Measurements from ENCODE around the gene UBTF. TPM values are rescaled to one million over a fixed set of nuclear protein-coding genes. Genes with fewer than 3 reads are reported as not detected.

Gene UBTF
- total RNA-seq, 1 donor from 2014 or later = 23.7 TPM

GRCh38 chr17:44230140-44230539 is 10.7 kb upstream of the UBTF start:
- Histone ChIP-seq H3K4me1 (no peaks in the 10 kb centered on the region), H3K36me3 (no peaks in the 10 kb centered on the region), H3K27me3 (no peaks in the 10 kb centered on the region), H3K9me3 (ENCODE audit: low read depth) (no peaks in the 10 kb centered on the region), H4K20me1 (ENCODE audit: low read depth) (no peaks in the 10 kb centered on the region), H2AFZ (replicated peaks) (no peak overlapping the region), H3K79me2 (ENCODE audit: low read depth) (no peaks in the 10 kb centered on the region), H3K4me2 (no peak overlapping the region), H3F3A (ENCODE audit: low read depth) (no peaks in the 10 kb centered on the region), H3K9ac (no peak overlapping the region), H3K27ac (no peak overlapping the region), H3K4me3 (no peak overlapping the region)
- Mint-ChIP-seq H3K4me3 (no peak overlapping the region), H3K4me1 (no peaks in the 10 kb centered on the region), H3K9me3 (no peaks in the 10 kb centered on the region), H3K36me3 (no peaks in the 10 kb centered on the region), H3K27me3 (ENCODE audit: insufficient read depth, low read depth) (peaks cover 15% of the 10 kb centered on the region), H3K27ac (no peak overlapping the region)
- no peak for DNase-seq (ENCODE audit: low spot score)
- TF ChIP-seq EZH2 (IDR thresholded peaks at IDR 0.05) (no peak), EZH2phosphoT487 (IDR thresholded peaks at IDR 0.05) (no peak)
- TF ChIP-seq, protein P1, sequence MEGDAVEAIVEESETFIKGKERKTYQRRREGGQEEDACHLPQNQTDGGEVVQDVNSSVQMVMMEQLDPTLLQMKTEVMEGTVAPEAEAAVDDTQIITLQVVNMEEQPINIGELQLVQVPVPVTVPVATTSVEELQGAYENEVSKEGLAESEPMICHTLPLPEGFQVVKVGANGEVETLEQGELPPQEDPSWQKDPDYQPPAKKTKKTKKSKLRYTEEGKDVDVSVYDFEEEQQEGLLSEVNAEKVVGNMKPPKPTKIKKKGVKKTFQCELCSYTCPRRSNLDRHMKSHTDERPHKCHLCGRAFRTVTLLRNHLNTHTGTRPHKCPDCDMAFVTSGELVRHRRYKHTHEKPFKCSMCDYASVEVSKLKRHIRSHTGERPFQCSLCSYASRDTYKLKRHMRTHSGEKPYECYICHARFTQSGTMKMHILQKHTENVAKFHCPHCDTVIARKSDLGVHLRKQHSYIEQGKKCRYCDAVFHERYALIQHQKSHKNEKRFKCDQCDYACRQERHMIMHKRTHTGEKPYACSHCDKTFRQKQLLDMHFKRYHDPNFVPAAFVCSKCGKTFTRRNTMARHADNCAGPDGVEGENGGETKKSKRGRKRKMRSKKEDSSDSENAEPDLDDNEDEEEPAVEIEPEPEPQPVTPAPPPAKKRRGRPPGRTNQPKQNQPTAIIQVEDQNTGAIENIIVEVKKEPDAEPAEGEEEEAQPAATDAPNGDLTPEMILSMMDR (IDR thresholded peaks at IDR 0.05) = no peak

GRCh38 chr17:44229090-44229489 is 9.6 kb upstream of the UBTF start:
- no peaks in the 10 kb centered on the region for H3K36me3 Mint-ChIP-seq
- Histone ChIP-seq H3K9me3 (ENCODE audit: low read depth) (no peaks in the 10 kb centered on the region), H3F3A (ENCODE audit: low read depth) (no peaks in the 10 kb centered on the region), H3K4me1 (no peaks in the 10 kb centered on the region), H3K27ac (no peak overlapping the region), H4K20me1 (ENCODE audit: low read depth) (no peaks in the 10 kb centered on the region), H2AFZ (replicated peaks) (no peak overlapping the region), H3K79me2 (ENCODE audit: low read depth) (no peaks in the 10 kb centered on the region), H3K9ac (no peak overlapping the region), H3K4me3 (no peak overlapping the region), H3K36me3 (no peaks in the 10 kb centered on the region), H3K4me2 (no peak overlapping the region), H3K27me3 (no peaks in the 10 kb centered on the region)
- no peak overlapping the region for H3K27ac Mint-ChIP-seq
- no peaks in the 10 kb centered on the region for H3K4me1 Mint-ChIP-seq
- H3K9me3 Mint-ChIP-seq = no peaks in the 10 kb centered on the region
- DNase-seq (ENCODE audit: low spot score) = no peak
- TF ChIP-seq EZH2 (IDR thresholded peaks at IDR 0.05) (no peak), EZH2phosphoT487 (IDR thresholded peaks at IDR 0.05) (no peak)
- TF ChIP-seq, protein P1 (IDR thresholded peaks at IDR 0.05) = no peak
- peaks cover 15% of the 10 kb centered on the region for H3K27me3 Mint-ChIP-seq (ENCODE audit: insufficient read depth, low read depth)
- no peak overlapping the region for H3K4me3 Mint-ChIP-seq

- TF ChIP-seq EZH2phosphoT487 (IDR thresholded peaks at IDR 0.05) = no peak
- TF ChIP-seq, protein P1 (IDR thresholded peaks at IDR 0.05) = no peak
- TF ChIP-seq EZH2 (IDR thresholded peaks at IDR 0.05) = no peak
- peaks cover 27% of the 10 kb centered on the region for H3F3A ChIP-seq (ENCODE audit: low read depth)
- no peak overlapping the region for H3K27ac ChIP-seq
- no peak overlapping the region for H3K4me3 ChIP-seq
- no peak overlapping the region for H2AFZ ChIP-seq (replicated peaks)
- no peak overlapping the region for H3K9ac ChIP-seq
- H3K9me3 ChIP-seq (ENCODE audit: low read depth) = no peaks in the 10 kb centered on the region
- Mint-ChIP-seq H3K27ac (no peak overlapping the region), H3K9me3 (no peaks in the 10 kb centered on the region), H3K4me1 (peaks cover 15% of the 10 kb centered on the region), H3K27me3 (ENCODE audit: insufficient read depth, low read depth) (peaks cover 18% of the 10 kb centered on the region), H3K36me3 (no peaks in the 10 kb centered on the region), H3K4me3 (no peak overlapping the region)
- H3K79me2 ChIP-seq (ENCODE audit: low read depth) = peaks cover 43% of the 10 kb centered on the region
- H3K4me1 ChIP-seq = peaks cover 5% of the 10 kb centered on the region
- no peak overlapping the region for H3K4me2 ChIP-seq
- H4K20me1 ChIP-seq (ENCODE audit: low read depth) = peaks cover 32% of the 10 kb centered on the region
- DNase-seq (ENCODE audit: low spot score) = no peak
- H3K36me3 ChIP-seq = no peaks in the 10 kb centered on the region
- no peaks in the 10 kb centered on the region for H3K27me3 ChIP-seq
Observed at GRCh38 chr17:44223541-44224071, 4.1 kb upstream of the UBTF start.

Measured in neural progenitor cell (in vitro differentiated cells).